NCI-H1048 (cell line): ENCODE data around the gene DHRS1.
A peak's percentile ranks its signal among the peaks of the same experiment; 100 is the strongest.

ENCODE experiments used
- DNase-seq: peaks from one replicate; lab custom pipeline; 2025; lab: John Stamatoyannopoulos, UW

DHRS1 gene

GRCh38 chr14:24282736-24283135 lies 16.8 kb downstream of the DHRS1 start:
- DNase-seq = no peak

DNA sequence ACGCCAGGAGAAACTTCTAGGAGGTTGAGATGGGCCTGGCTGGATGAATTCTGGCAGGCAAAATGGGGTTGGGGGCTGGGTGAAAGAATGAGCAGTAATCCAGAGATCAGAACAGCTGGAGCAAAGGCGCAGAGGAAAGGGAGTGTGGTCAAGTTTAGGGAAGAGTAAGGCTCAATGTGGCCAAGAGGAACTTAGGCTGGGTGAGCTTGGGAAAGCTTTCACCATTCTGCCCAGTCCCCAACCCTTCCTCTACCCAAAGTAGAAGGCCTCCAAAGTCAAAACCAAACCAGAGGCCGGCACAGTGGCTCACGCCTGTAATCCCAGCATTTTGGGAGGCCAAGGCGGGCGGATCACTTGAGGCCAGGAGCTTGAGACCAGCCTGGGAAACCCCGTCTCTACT lies 17.9 kb downstream of the DHRS1 start:
- no peak for DNase-seq

GRCh38 chr14:24280797-24281460 lies 18.7 kb downstream of the DHRS1 start:
- DNase-seq = no peak

GRCh38 chr14:24279301-24280186 lies 20.0 kb downstream of the DHRS1 start:
- DNase-seq = no peak

GRCh38 chr14:24278424-24278823 lies 21.2 kb downstream of the DHRS1 start:
- no peak for DNase-seq

DNA sequence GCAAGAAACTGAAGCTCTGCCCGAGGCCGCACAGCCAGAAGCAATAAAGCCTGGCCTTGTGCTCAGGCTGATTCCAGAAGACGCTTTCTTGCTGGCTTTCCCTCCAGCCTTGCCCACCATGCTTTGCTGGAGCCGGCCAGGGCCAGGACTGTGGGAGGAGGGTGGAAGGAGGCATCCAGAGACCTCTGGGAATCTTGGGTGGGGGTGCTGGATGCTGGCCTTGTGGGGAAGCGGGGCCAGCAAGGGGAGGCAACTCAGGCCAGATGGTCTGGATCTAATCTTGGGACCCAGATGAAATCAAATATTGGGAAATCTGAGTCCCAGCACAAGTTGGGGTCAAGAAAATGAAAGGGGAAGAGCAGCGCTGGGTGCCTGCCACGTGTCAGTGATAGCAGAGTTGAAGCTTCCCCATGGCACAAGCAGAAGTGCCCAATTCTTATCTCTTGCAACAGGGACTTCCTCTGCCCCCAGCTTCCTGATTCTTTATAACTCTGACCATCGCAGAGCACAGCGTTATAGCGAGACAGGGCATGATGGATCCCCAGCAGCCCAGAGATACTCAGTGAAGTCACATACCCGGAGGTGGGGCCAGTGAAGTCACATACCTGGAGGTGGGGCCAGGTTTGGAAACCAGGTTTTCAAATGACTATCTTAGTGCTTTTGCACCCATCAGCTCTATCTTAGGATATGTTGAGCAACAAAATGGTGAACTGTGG lies 21.8 kb downstream of the DHRS1 start:
- no peak for DNase-seq

- no peak for DNase-seq
These were observed 22.5 kb downstream of the DHRS1 start for GRCh38 chr14:24277071-24277470.

- DNase-seq = no peak
These were observed 25.5 kb downstream of the DHRS1 start for GRCh38 chr14:24274101-24274543.

GRCh38 chr14:24273422-24273998 lies 26.1 kb downstream of the DHRS1 start:
- no peak for DNase-seq

- no peak for DNase-seq
These were observed 27.1 kb downstream of the DHRS1 start for GRCh38 chr14:24272467-24272866.

- no peak for DNase-seq
These were observed 27.7 kb downstream of the DHRS1 start for GRCh38 chr14:24271834-24272263.

- DNase-seq = peak; percentile 82
These were observed 28.3 kb downstream of the DHRS1 start, which contains the start of gene RABGGTA for GRCh38 chr14:24271134-24271833. TSS of gene RABGGTA (minus strand) at chr14:24271597. CDS start at chr14:24271115, 482 bp downstream.

GRCh38 chr14:24270537-24271133 lies 28.9 kb downstream of the DHRS1 start:
- no peak for DNase-seq

DNA sequence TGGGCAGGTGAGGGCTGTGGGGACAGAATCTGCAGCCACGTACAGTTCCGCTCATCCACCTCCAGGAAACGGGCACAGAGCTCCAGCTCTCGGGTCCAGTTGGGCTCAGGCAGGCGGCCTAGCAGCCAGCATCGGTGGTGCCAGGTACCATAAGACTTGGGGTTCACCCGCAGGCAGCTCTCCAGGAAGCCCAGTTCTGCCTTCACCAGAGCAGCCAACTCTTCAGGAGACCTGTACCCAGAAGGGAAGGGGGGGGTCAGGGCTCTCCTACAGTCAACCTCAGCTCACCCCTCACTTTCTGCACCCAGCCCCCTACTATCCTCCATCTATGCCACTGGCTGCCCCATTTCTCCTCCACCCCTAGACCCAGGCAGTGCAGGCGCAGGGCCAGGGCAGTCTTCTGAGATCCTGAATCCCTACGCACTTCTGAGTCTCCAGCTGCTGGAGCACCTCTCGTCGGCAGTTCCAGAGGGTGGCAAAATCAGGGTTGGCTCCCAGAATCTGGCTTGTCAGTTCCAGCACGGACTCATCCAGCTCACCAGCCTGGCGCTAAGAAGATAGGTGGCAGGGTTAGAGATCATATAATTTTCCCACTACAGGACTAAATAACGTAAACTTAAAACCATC lies 29.6 kb downstream of the DHRS1 start:
- no peak for DNase-seq

- DNase-seq = no peak
These were observed 30.2 kb downstream of the DHRS1 start for GRCh38 chr14:24269368-24269767.

- no peak for DNase-seq
These were observed 31.4 kb downstream of the DHRS1 start for GRCh38 chr14:24268225-24268624.

GRCh38 chr14:24267516-24267915 lies 32.1 kb downstream of the DHRS1 start:
- DNase-seq = no peak

GRCh38 chr14:24266344-24267244 lies 33.0 kb downstream of the DHRS1 start:
- DNase-seq = no peak

DNA sequence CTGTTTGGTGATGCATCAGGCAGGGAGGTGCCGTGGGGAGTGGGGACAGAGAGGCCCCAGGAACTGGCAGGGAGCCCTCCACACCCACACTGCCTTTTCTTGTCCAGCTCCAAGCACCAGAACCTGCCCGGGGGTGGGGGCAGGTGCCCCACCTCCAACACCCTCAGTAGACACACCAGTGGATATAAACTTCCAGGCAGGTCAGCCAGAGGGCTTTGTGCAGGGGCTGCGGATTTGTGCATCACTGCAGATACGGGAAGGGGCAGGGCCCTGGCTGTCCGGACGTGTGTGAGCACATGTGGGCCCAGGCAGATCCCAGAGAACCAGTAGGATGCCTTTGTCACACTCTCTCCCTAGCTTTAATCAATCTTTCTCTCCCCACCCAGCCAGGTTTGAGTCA lies 35.3 kb downstream of the DHRS1 start:
- no peak for DNase-seq

DNA sequence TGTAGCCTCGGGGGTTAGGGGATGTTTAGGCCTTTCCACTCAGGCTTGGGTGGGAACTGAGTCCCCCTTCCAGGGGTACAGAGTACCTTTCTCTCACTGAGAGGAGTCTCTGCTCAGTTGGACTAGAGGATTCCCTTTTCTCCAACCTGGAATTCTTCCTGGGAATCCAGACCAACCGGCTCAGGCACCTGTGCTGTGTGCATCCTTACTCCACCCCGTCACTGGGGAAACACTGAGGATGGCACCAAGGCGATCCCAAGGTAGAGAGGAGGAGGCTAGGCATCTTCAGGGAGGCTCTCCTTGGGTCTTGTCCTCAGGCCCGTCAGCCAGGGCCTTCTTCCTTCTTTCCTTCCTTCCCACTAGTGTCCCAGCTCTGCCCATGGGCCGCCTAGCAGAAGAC lies 35.7 kb downstream of the DHRS1 start:
- no peak for DNase-seq
